Hepatocyte (in vitro differentiated cells): ENCODE data around the gene IL12B. TPM values are rescaled to one million over a fixed set of nuclear protein-coding genes. Genes with fewer than 3 reads are reported as not detected.
"Not testable (repeated sequence)": the region's sequence is repeated elsewhere in the genome, so short reads cannot be mapped to it uniquely, and the experiment has no call there.

Source experiments
- DNase-seq: peaks from one replicate; pipeline ENCODE4 v3.0.0-alpha.2; 2016; ENCODE audit warnings: low spot score
- H2AFZ ChIP-seq: fragments of 200-600 bp; sonication (generic); 2 replicates; pipeline ENCODE4 v1.6.0; 2016; ENCODE audit warnings: antibody characterized with exemption, mild to moderate bottlenecking
- H3K27ac ChIP-seq: fragments of 200-600 bp; sonication (generic); 2 replicates; pipeline ENCODE4 v1.5.1; 2016; ENCODE audit warnings: mild to moderate bottlenecking
- H3K27me3 ChIP-seq: fragments of 200-600 bp; sonication (generic); 2 replicates; pipeline ENCODE4 v1.6.1; 2016
- H3K36me3 ChIP-seq: fragments of 200-600 bp; sonication (generic); replicated peaks from 2 replicates; pipeline ENCODE4 v1.5.1; 2016; ENCODE audit warnings: low read depth; ENCODE audit not compliant: insufficient read depth
- H3K4me1 ChIP-seq: fragments of 200-600 bp; sonication (generic); 2 replicates; pipeline ENCODE4 v1.5.1; 2016; ENCODE audit warnings: mild to moderate bottlenecking, moderate library complexity; ENCODE audit not compliant: insufficient read depth
- H3K4me2 ChIP-seq: fragments of 200-600 bp; sonication (generic); 2 replicates; pipeline ENCODE4 v1.6.0; 2016
- H3K4me3 ChIP-seq: fragments of 200-600 bp; sonication (generic); 2 replicates; pipeline ENCODE4 v1.5.1; 2016; ENCODE audit warnings: mild to moderate bottlenecking
- H3K79me2 ChIP-seq: fragments of 200-600 bp; sonication (generic); 2 replicates; pipeline ENCODE4 v1.6.0; 2017; ENCODE audit warnings: mild to moderate bottlenecking
- H3K9me2 ChIP-seq: fragments of 200-600 bp; sonication (generic); replicated peaks from 2 replicates; pipeline ENCODE4 v1.6.0; 2017; ENCODE audit warnings: mild to moderate bottlenecking; ENCODE audit not compliant: insufficient read depth
- H3K9me3 ChIP-seq: fragments of 200-600 bp; sonication (generic); 2 replicates; pipeline ENCODE4 v1.5.1; 2016; ENCODE audit warnings: low read depth, mild to moderate bottlenecking
- H4K20me1 ChIP-seq: fragments of 200-600 bp; sonication (generic); 2 replicates; pipeline ENCODE4 v1.6.0; 2016; ENCODE audit warnings: mild to moderate bottlenecking; ENCODE audit not compliant: insufficient read depth, poor library complexity, severe bottlenecking
- EZH2 ChIP-seq: fragments of 200-600 bp; sonication (generic); IDR thresholded peaks from 2 replicates; pipeline ENCODE4 v1.6.1; 2016; ENCODE audit warnings: antibody characterized with exemption, mild to moderate bottlenecking, borderline replicate concordance
- EZH2phosphoT487 ChIP-seq: fragments of 200-600 bp; sonication (generic); IDR thresholded peaks from one replicate; pipeline ENCODE4 v1.6.1; 2018; ENCODE audit warnings: antibody characterized with exemption, mild to moderate bottlenecking, low read depth, moderate library complexity; ENCODE audit not compliant: unreplicated experiment, severe bottlenecking
- WGBS: methylation state at CpG from one replicate; pipeline ENCODE4 v1.1.6; 2016; ENCODE audit warnings: low lambda C conversion rate; ENCODE audit errors: missing lambda C conversion rate; 5-methylcytosine and 5-hydroxymethylcytosine counted together
- polyA plus RNA-seq: library from polyadenylated mRNA; unstranded; fragments of >200 nt; fragmentation: Nextera tagmentation; extraction: Ambion mirVana; gene quantifications from 2 replicates; pipeline ENCODE4 v1.2.1, GENCODE V29; 2016
- total RNA-seq: library from RNA; depleted of rRNA; stranded (reverse); fragments of >200 nt; gene quantifications from 2 replicates; pipeline ENCODE4 v1.2.3, GENCODE V29; 2014
- TF ChIP-seq, protein P1 (sequence below): fragments of 200-600 bp; sonication (generic); IDR thresholded peaks from 2 replicates; pipeline ENCODE4 v1.5.1; 2016; ENCODE audit warnings: antibody characterized with exemption, mild to moderate bottlenecking; ENCODE audit not compliant: poor library complexity

The IL12B gene
- total and polyA plus RNA-seq, 2 experiments from 2014 or later, result not detected

DNA sequence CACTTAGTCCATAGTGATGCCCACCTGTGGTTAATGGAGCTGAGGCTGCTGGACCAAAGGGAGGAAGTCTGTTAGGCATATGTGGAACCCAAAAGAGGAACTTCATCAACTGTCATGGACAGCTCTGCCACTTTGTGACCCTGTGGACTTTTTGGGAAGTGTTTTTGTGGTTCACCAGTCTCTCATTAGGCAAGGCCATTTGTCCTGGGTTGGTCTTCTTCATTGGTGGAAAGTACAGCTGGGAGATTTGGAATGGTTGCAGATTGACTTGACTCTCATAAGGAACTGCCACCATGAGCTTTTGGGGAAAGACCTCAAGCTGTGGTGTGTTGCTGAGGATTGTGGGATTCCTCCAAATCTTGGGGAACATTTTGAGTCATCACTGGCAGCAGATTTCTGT lies 31.9 kb upstream of the IL12B start:
- no peaks in the 10 kb centered on the region for H3K9me3 ChIP-seq
- no peak overlapping the region for H3K4me2 ChIP-seq
- no peaks in the 10 kb centered on the region for H3K4me1 ChIP-seq
- no peaks in the 10 kb centered on the region for H3K36me3 ChIP-seq
- H3K4me3 ChIP-seq, result no peak overlapping the region
- DNase-seq, result no peak
- H2AFZ ChIP-seq, result no peak overlapping the region
- H3K27ac ChIP-seq, result no peak overlapping the region
- H3K27me3 ChIP-seq, result no peaks in the 10 kb centered on the region
- no peaks in the 10 kb centered on the region for H3K9me2 ChIP-seq
- no peaks in the 10 kb centered on the region for H4K20me1 ChIP-seq
- TF ChIP-seq EZH2, result no peak
- TF ChIP-seq, protein P1, sequence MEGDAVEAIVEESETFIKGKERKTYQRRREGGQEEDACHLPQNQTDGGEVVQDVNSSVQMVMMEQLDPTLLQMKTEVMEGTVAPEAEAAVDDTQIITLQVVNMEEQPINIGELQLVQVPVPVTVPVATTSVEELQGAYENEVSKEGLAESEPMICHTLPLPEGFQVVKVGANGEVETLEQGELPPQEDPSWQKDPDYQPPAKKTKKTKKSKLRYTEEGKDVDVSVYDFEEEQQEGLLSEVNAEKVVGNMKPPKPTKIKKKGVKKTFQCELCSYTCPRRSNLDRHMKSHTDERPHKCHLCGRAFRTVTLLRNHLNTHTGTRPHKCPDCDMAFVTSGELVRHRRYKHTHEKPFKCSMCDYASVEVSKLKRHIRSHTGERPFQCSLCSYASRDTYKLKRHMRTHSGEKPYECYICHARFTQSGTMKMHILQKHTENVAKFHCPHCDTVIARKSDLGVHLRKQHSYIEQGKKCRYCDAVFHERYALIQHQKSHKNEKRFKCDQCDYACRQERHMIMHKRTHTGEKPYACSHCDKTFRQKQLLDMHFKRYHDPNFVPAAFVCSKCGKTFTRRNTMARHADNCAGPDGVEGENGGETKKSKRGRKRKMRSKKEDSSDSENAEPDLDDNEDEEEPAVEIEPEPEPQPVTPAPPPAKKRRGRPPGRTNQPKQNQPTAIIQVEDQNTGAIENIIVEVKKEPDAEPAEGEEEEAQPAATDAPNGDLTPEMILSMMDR, result no peak
- TF ChIP-seq EZH2phosphoT487, result no peak
- no peaks in the 10 kb centered on the region for H3K79me2 ChIP-seq

DNA sequence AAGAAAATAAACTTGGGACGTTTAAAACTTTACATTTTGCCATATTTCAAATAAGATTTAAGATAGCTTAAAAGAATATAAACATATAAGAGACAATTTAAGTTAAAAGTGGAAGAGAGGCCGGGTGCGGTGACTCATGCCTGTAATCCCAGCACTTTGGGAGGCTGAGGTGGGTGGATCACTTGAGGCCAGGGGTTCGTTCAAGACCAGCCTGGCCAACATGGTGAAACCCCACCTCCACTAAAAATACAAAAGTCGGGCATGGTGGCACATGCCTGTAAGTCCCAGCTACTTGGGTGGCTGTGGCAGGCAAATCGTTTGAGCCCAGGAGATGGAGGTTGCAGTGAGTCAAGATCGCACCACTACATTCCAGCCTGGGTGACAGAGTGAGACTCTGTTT lies 29.6 kb upstream of the IL12B start:
- not testable (repeated sequence) for DNase-seq, H4K20me1 ChIP-seq, H3K79me2 ChIP-seq, H3K27me3 ChIP-seq, H3K27ac ChIP-seq, H3K9me2 ChIP-seq, H3K4me1 ChIP-seq, H2AFZ ChIP-seq, H3K9me3 ChIP-seq, H3K36me3 ChIP-seq, H3K4me2 ChIP-seq, H3K4me3 ChIP-seq
- 80% methylated on average over 7 of the region's 7 CpGs for WGBS

- TF ChIP-seq EZH2, result no peak
- TF ChIP-seq, protein P1, result no peak
- no peak for TF ChIP-seq EZH2phosphoT487
- Histone ChIP-seq H2AFZ (no peak overlapping the region), H4K20me1 (no peaks in the 10 kb centered on the region), H3K27ac (no peak overlapping the region), H3K4me3 (no peak overlapping the region), H3K79me2 (no peaks in the 10 kb centered on the region), H3K36me3 (no peaks in the 10 kb centered on the region), H3K9me3 (no peaks in the 10 kb centered on the region), H3K9me2 (no peaks in the 10 kb centered on the region), H3K4me1 (no peaks in the 10 kb centered on the region), H3K4me2 (no peak overlapping the region), H3K27me3 (no peaks in the 10 kb centered on the region)
- no peak for DNase-seq
- 93% methylated on average over 2 of the region's 2 CpGs for WGBS
Observed at GRCh38 chr5:159359408-159359807, 29.1 kb upstream of the IL12B start.

- no peaks in the 10 kb centered on the region for H3K4me1 ChIP-seq
- no peaks in the 10 kb centered on the region for H3K9me2 ChIP-seq
- TF ChIP-seq, protein P1, result no peak
- TF ChIP-seq EZH2phosphoT487 (no peak), EZH2 (no peak)
- H3K36me3 ChIP-seq, result no peaks in the 10 kb centered on the region
- H3K27ac ChIP-seq, result no peak overlapping the region
- no peaks in the 10 kb centered on the region for H4K20me1 ChIP-seq
- no peaks in the 10 kb centered on the region for H3K9me3 ChIP-seq
- H2AFZ ChIP-seq, result no peak overlapping the region
- no peaks in the 10 kb centered on the region for H3K79me2 ChIP-seq
- no peak overlapping the region for H3K4me3 ChIP-seq
- no peaks in the 10 kb centered on the region for H3K27me3 ChIP-seq
- DNase-seq, result no peak
- no peak overlapping the region for H3K4me2 ChIP-seq
- 81% methylated on average over 4 of the region's 4 CpGs for WGBS
Observed at GRCh38 chr5:159353661-159354252, 23.5 kb upstream of the IL12B start.

- H3K27ac ChIP-seq, DNase-seq, H3K4me1 ChIP-seq, H2AFZ ChIP-seq, H4K20me1 ChIP-seq, H3K79me2 ChIP-seq, H3K4me3 ChIP-seq, H3K36me3 ChIP-seq, H3K27me3 ChIP-seq, H3K9me3 ChIP-seq, H3K4me2 ChIP-seq, H3K9me2 ChIP-seq: not testable (repeated sequence)
Observed at GRCh38 chr5:159350644-159351043, 20.4 kb upstream of the IL12B start.

DNA sequence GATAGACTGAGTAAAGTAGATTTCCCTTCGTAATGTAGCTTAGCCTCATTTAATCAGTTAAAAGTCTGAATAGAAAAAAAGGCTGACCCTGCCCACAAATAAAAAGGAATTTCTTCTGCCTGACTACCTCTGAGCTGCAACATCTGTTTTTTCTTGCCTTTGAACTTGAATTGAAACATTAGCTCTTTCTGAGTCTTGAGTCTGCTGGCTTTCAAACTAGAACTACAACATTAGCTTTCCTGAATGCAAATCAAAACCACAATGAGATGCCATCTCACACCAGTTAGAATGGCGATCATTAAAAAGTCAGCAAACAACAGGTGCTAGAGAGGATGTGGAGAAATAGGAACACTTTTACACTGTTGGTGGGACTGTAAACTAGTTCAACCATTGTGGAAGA lies 19.9 kb upstream of the IL12B start:
- H2AFZ ChIP-seq, H3K79me2 ChIP-seq, H3K27ac ChIP-seq, H3K27me3 ChIP-seq, H3K36me3 ChIP-seq, H3K9me2 ChIP-seq, H3K4me2 ChIP-seq, H4K20me1 ChIP-seq, H3K4me3 ChIP-seq, H3K9me3 ChIP-seq, DNase-seq, H3K4me1 ChIP-seq: not testable (repeated sequence)
- WGBS, result 76% methylated on average over 2 of the region's 2 CpGs
